ENCODE results near the gene NEK2. TPM values are rescaled to one million over a fixed set of nuclear protein-coding genes. Genes with fewer than 3 reads are reported as not detected.

The NEK2 gene
- total RNA-seq (1 to 10 TPM in 5 of 7 donors, under 1 TPM in 2; 0.38 to 5.5 (median 2.4) TPM), polyA plus RNA-seq (1 to 10 TPM in 2 of 3 donors, under 1 TPM in 1; 0.74 to 4.0 (median 1.6) TPM)
- long read RNA-seq, donor 1, partial matches to known transcripts = 0 of 1 reads
- long read RNA-seq, donor 1, other reads (novel, unspliced or antisense) = 0 of 1 reads
- long read RNA-seq, donor 2, partial matches to known transcripts = 0 of 4 reads
- long read RNA-seq, donor 2, other reads (novel, unspliced or antisense) = 0 of 4 reads

GRCh38 chr1:211675230-211676105 lies at the start of gene NEK2:
NEK2 (minus strand) TSS chr1:211675621; CDS start chr1:211675479, 142 bp downstream.
- H3K9me3 ChIP-seq = no peaks in the 10 kb centered on the region
- peak; percentile 95 for DNase-seq
- TF ChIP-seq POLR2AphosphoS5 (IDR thresholded peaks at IDR 0.05) = peak; percentile 13 to 69 (median 68)
- no peak for TF ChIP-seq POLR2A (IDR thresholded peaks at IDR 0.05)
- TF ChIP-seq, protein P1, sequence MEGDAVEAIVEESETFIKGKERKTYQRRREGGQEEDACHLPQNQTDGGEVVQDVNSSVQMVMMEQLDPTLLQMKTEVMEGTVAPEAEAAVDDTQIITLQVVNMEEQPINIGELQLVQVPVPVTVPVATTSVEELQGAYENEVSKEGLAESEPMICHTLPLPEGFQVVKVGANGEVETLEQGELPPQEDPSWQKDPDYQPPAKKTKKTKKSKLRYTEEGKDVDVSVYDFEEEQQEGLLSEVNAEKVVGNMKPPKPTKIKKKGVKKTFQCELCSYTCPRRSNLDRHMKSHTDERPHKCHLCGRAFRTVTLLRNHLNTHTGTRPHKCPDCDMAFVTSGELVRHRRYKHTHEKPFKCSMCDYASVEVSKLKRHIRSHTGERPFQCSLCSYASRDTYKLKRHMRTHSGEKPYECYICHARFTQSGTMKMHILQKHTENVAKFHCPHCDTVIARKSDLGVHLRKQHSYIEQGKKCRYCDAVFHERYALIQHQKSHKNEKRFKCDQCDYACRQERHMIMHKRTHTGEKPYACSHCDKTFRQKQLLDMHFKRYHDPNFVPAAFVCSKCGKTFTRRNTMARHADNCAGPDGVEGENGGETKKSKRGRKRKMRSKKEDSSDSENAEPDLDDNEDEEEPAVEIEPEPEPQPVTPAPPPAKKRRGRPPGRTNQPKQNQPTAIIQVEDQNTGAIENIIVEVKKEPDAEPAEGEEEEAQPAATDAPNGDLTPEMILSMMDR (IDR thresholded peaks at IDR 0.05 in 8 of 11, conservative IDR thresholded peaks at IDR 0.05 in 3 of 11) = peak in 1 of 11 experiments; percentile 3
- intact Hi-C loops (cut with DNase I; ENCODE audit: low total_unique reads) = loop anchor here (10.0 kb wide), 1 partner anchor 359 kb away; the partner anchor contains the start of genes DTL and INTS7
- WGBS, 5 donors = 1 to 2% (median 1%) methylated on average over 48 to 58 of the region's 58 CpGs
- no peaks in the 10 kb centered on the region for H3K27me3 ChIP-seq (replicated peaks in 1 of 7)
- peaks cover 0 to 23% (median 18%) of the 10 kb centered on the region in 6 donors for H3K4me1 ChIP-seq
- peaks cover 0 to 4% (median 0%) of the 10 kb centered on the region in 6 donors for H3K36me3 ChIP-seq
- H3K4me3 ChIP-seq = peak within 1 kb of the TSS; percentile 56 to 86 (median 62)
- peak within 1 kb of the TSS in 3 of 8 donors; percentile 19 to 44 (median 37) for H3K27ac ChIP-seq

DNA sequence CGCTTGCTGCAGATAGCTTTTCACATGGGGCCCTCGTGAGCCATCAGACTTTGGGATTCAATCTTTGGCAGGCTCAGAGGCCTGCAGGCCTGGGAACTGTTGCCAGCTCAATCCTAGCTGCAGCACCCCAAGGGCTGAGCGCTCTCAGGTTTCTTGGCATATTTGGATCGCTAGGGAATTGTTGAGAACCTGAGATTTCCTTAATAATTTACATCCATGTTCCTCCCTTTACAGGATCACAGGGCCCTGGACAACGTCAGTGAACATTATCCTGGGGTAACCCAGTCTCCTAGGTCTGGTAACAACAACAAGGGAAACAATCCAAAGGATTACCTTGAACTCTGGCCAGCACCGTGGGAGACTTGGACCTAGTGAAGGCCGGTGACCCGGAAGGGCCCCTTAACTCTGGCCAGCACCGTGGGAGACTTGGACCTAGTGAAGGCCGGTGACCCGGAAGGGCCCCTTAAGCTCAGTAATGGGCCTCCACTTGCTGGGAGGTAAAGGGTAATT lies 49.3 kb upstream of the NEK2 start:
- no peak overlapping the region for H3K27ac ChIP-seq
- H3K4me3 ChIP-seq = no peak overlapping the region
- H3K4me1 ChIP-seq = peaks cover 0 to 8% (median 1%) of the 10 kb centered on the region in 6 donors
- WGBS, 5 donors = 56 to 73% (median 67%) methylated on average over 11 of the region's 11 CpGs
- H3K27me3 ChIP-seq (replicated peaks in 1 of 7) = no peaks in the 10 kb centered on the region
- intact Hi-C loops (cut with DNase I; ENCODE audit: low total_unique reads) = no loop called here
- no peaks in the 10 kb centered on the region for H3K36me3 ChIP-seq
- H3K9me3 ChIP-seq = no peaks in the 10 kb centered on the region
- TF ChIP-seq, protein P1 (IDR thresholded peaks at IDR 0.05 in 8 of 11, conservative IDR thresholded peaks at IDR 0.05 in 3 of 11) = no peak
- TF ChIP-seq POLR2AphosphoS5 (IDR thresholded peaks at IDR 0.05) = peak in 2 of 3 donors; percentile 40 to 57
- no peak for DNase-seq

- H3K4me3 ChIP-seq = no peak overlapping the region
- TF ChIP-seq POLR2A (IDR thresholded peaks at IDR 0.05) = no peak
- TF ChIP-seq POLR2AphosphoS5 (IDR thresholded peaks at IDR 0.05) = no peak
- TF ChIP-seq, protein P1 (IDR thresholded peaks at IDR 0.05 in 8 of 11, conservative IDR thresholded peaks at IDR 0.05 in 3 of 11) = no peak
- peaks cover 0 to 8% (median 1%) of the 10 kb centered on the region in 6 donors for H3K4me1 ChIP-seq
- WGBS, 5 donors = 71 to 88% (median 80%) methylated on average over 5 of the region's 5 CpGs
- no peaks in the 10 kb centered on the region for H3K36me3 ChIP-seq
- DNase-seq = no peak
- intact Hi-C loops (cut with DNase I; ENCODE audit: low total_unique reads) = no loop called here
- no peaks in the 10 kb centered on the region for H3K27me3 ChIP-seq (replicated peaks in 1 of 7)
- H3K27ac ChIP-seq = no peak overlapping the region
- H3K9me3 ChIP-seq = no peaks in the 10 kb centered on the region
Measured at GRCh38 chr1:211723273-211723672, 47.9 kb upstream of the NEK2 start.

Data from spleen (tissue), 13 donors.